SK-N-SH treated with all-trans-retinoic acid at 6 μM for 48 hours (cell line): ENCODE results near the gene ERN1.

Experiments used
- ARNTL ChIP-seq: fragments of 450-650 bp; formaldehyde crosslinking; IDR thresholded peaks from 2 replicates; pipeline ENCODE4 v1.5.0; 2020; ENCODE audit warnings: low read depth, mild to moderate bottlenecking, moderate library complexity, borderline replicate concordance
- CSRNP3 ChIP-seq: fragments of 250-450 bp; sonication (Bioruptor Pico); IDR thresholded peaks from 2 replicates; pipeline ENCODE4 v1.5.1; 2021; ENCODE audit warnings: mild to moderate bottlenecking, moderate library complexity
- GLIS3 ChIP-seq: fragments of 250-450 bp; sonication (Bioruptor Pico); IDR thresholded peaks from 2 replicates; pipeline ENCODE4 v1.5.0; 2020; ENCODE audit warnings: mild to moderate bottlenecking, moderate library complexity
- PATZ1 ChIP-seq: fragments of 250-450 bp; sonication (Bioruptor Pico); IDR thresholded peaks from 2 replicates; pipeline ENCODE4 v1.8.0; 2020; ENCODE audit warnings: mild to moderate bottlenecking, moderate library complexity, borderline replicate concordance
- POU6F1 ChIP-seq: fragments of 250-450 bp; sonication (Bioruptor Pico); IDR thresholded peaks from 2 replicates; pipeline ENCODE4 v1.8.0; 2021; ENCODE audit warnings: low read depth, mild to moderate bottlenecking, moderate library complexity, borderline replicate concordance
- PPARA ChIP-seq: fragments of 250-450 bp; sonication (Bioruptor Pico); IDR thresholded peaks from 2 replicates; pipeline ENCODE4 v1.5.0; 2020; ENCODE audit warnings: mild to moderate bottlenecking, borderline replicate concordance
- RARB ChIP-seq: fragments of 250-450 bp; sonication (Bioruptor Pico); IDR thresholded peaks from 2 replicates; pipeline ENCODE4 v1.8.0; 2021; ENCODE audit warnings: mild to moderate bottlenecking, moderate library complexity
- SNAI2 ChIP-seq: fragments of 250-450 bp; sonication (Bioruptor Pico); IDR thresholded peaks from 2 replicates; pipeline ENCODE4 v1.5.0; 2020; ENCODE audit warnings: mild to moderate bottlenecking, moderate library complexity
- TCF4 ChIP-seq: fragments of 250-450 bp; sonication (Bioruptor Pico); IDR thresholded peaks from 2 replicates; pipeline ENCODE4 v1.8.0; 2021; ENCODE audit warnings: mild to moderate bottlenecking, moderate library complexity, borderline replicate concordance
- ZC3H10 ChIP-seq: fragments of 250-450 bp; sonication (Bioruptor Pico); IDR thresholded peaks from 2 replicates; pipeline ENCODE4 v1.5.1; 2021; ENCODE audit warnings: mild to moderate bottlenecking, moderate library complexity
- ZFP3 ChIP-seq: fragments of 250-450 bp; sonication (Bioruptor Pico); IDR thresholded peaks from 2 replicates; pipeline ENCODE4 v1.5.0; 2020; ENCODE audit warnings: mild to moderate bottlenecking, moderate library complexity
- ZFP30 ChIP-seq: fragments of 450-650 bp; formaldehyde crosslinking; IDR thresholded peaks from 2 replicates; pipeline ENCODE4 v1.5.0; 2022; ENCODE audit warnings: mild to moderate bottlenecking, moderate library complexity
- ZNF70 ChIP-seq: fragments of 450-650 bp; formaldehyde crosslinking; IDR thresholded peaks from 2 replicates; pipeline ENCODE4 v1.5.0; 2020; ENCODE audit warnings: mild to moderate bottlenecking, moderate library complexity

- TF ChIP-seq PATZ1 (CRISPR knock-in tag) (no peak), POU6F1 (no peak), TCF4 (no peak), CSRNP3 (CRISPR knock-in tag) (no peak), ZC3H10 (CRISPR knock-in tag) (no peak), PPARA (CRISPR knock-in tag) (no peak), SNAI2 (no peak), GLIS3 (CRISPR knock-in tag) (no peak), ZNF70 (CRISPR knock-in tag) (no peak), ARNTL (CRISPR knock-in tag) (no peak), ZFP30 (CRISPR knock-in tag) (no peak), RARB (CRISPR knock-in tag) (no peak), ZFP3 (CRISPR knock-in tag) (no peak)
Observed at GRCh38 chr17:64004903-64005733, 124.8 kb downstream of the ERN1 start.
